NCI-H748 treated with DMSO at 0.1 percent for 48 hours (cell line): Measurements from ENCODE around the gene TXLNB.
"Not testable (repeated sequence)": the region's sequence is repeated elsewhere in the genome, so short reads cannot be mapped to it uniquely, and the experiment has no call there.

Experiments used
- DNase-seq: peaks from one replicate; lab custom pipeline; 2025; lab: John Stamatoyannopoulos, UW

Gene TXLNB

GRCh38 chr6:139235661-139236060 lies 56.1 kb downstream of the TXLNB start:
- no peak for DNase-seq

GRCh38 chr6:139234193-139234592 lies 57.6 kb downstream of the TXLNB start:
- DNase-seq, result not testable (repeated sequence)

- DNase-seq, result no peak
These were observed 60.6 kb downstream of the TXLNB start for GRCh38 chr6:139231206-139231605.

- DNase-seq, result peak; percentile 73
These were observed 61.4 kb downstream of the TXLNB start for GRCh38 chr6:139230391-139230840.

- not testable (repeated sequence) for DNase-seq
These were observed 63.4 kb downstream of the TXLNB start for GRCh38 chr6:139228387-139228786.

- DNase-seq, result no peak
These were observed 72.1 kb downstream of the TXLNB start for GRCh38 chr6:139219746-139220145.

GRCh38 chr6:139219271-139219729 lies 72.5 kb downstream of the TXLNB start:
- peak; percentile 75 for DNase-seq

GRCh38 chr6:139212460-139212859 lies 79.3 kb downstream of the TXLNB start:
- DNase-seq, result not testable (repeated sequence)

- not testable (repeated sequence) for DNase-seq
These were observed 81.0 kb downstream of the TXLNB start for GRCh38 chr6:139210766-139211165.

GRCh38 chr6:139205843-139206242 lies 86.0 kb downstream of the TXLNB start:
- DNase-seq, result no peak

- no peak for DNase-seq
These were observed 86.8 kb downstream of the TXLNB start for GRCh38 chr6:139204978-139205377.

GRCh38 chr6:139201378-139201777 lies 90.4 kb downstream of the TXLNB start:
- DNase-seq, result no peak

GRCh38 chr6:139198529-139199288 lies 93.1 kb downstream of the TXLNB start:
- DNase-seq, result no peak

- no peak for DNase-seq
These were observed 97.1 kb downstream of the TXLNB start for GRCh38 chr6:139194740-139195139.
